SK-N-SH (cell line): ENCODE data around the gene ZC3H13.

Experiments
- CHD2 ChIP-seq: fragments of 150-350 bp; IDR thresholded peaks from 2 replicates; pipeline ENCODE4 v1.6.1; 2018; ENCODE audit warnings: low read length; ENCODE audit not compliant: partially characterized antibody
- EZH2phosphoT487 ChIP-seq: fragments of 200-600 bp; sonication (generic); IDR thresholded peaks from 2 replicates; pipeline ENCODE4 v1.6.1; 2017; ENCODE audit warnings: low read depth, mixed run types, mild to moderate bottlenecking, antibody characterized with exemption, moderate library complexity, borderline replicate concordance
- NRF1 ChIP-seq: IDR thresholded peaks from 2 replicates; pipeline ENCODE4 v1.6.1; 2012; ENCODE audit warnings: low read depth, mild to moderate bottlenecking, low read length
- POLR2AphosphoS5 ChIP-seq: IDR thresholded peaks from 2 replicates; pipeline ENCODE4 v1.6.1; 2012; ENCODE audit warnings: low read depth, low read length
- RAD21 ChIP-seq: IDR thresholded peaks from 2 replicates; pipeline ENCODE4 v1.6.1; 2012; ENCODE audit warnings: mild to moderate bottlenecking, low read length
- RCOR1 ChIP-seq: fragments of 150-350 bp; IDR thresholded peaks from 2 replicates; pipeline ENCODE4 v1.6.1; 2017; ENCODE audit warnings: antibody characterized with exemption, low read length
- REST ChIP-seq: IDR thresholded peaks from 2 replicates; pipeline ENCODE4 v1.6.1; 2012; ENCODE audit warnings: mild to moderate bottlenecking, low read depth, low read length, moderate library complexity
- TCF12 ChIP-seq: IDR thresholded peaks from 2 replicates; pipeline ENCODE4 v1.4.0; 2012
- YY1 ChIP-seq: IDR thresholded peaks from 2 replicates; pipeline ENCODE4 v1.4.0; 2012; ENCODE audit warnings: low read depth, mild to moderate bottlenecking
- TF ChIP-seq, protein P1 (sequence below): IDR thresholded peaks from 2 replicates; pipeline ENCODE4; 2012
- TF ChIP-seq, protein P2 (sequence below): fragments of 200-600 bp; sonication (generic); IDR thresholded peaks from 2 replicates; pipeline ENCODE4 v1.6.1; 2017; ENCODE audit warnings: antibody characterized with exemption, mild to moderate bottlenecking, moderate library complexity

GRCh38 chr13:46041419-46041839 is 11.1 kb downstream of the ZC3H13 start:
- TF ChIP-seq POLR2AphosphoS5 (no peak), CHD2 (no peak), EZH2phosphoT487 (no peak), RAD21 (no peak), NRF1 (no peak), RCOR1 (no peak), TCF12 (no peak), REST (no peak), YY1 (no peak)
- TF ChIP-seq, protein P1, sequence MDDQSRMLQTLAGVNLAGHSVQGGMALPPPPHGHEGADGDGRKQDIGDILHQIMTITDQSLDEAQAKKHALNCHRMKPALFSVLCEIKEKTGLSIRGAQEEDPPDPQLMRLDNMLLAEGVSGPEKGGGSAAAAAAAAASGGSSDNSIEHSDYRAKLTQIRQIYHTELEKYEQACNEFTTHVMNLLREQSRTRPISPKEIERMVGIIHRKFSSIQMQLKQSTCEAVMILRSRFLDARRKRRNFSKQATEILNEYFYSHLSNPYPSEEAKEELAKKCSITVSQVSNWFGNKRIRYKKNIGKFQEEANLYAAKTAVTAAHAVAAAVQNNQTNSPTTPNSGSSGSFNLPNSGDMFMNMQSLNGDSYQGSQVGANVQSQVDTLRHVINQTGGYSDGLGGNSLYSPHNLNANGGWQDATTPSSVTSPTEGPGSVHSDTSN, result no peak
- TF ChIP-seq, protein P2, sequence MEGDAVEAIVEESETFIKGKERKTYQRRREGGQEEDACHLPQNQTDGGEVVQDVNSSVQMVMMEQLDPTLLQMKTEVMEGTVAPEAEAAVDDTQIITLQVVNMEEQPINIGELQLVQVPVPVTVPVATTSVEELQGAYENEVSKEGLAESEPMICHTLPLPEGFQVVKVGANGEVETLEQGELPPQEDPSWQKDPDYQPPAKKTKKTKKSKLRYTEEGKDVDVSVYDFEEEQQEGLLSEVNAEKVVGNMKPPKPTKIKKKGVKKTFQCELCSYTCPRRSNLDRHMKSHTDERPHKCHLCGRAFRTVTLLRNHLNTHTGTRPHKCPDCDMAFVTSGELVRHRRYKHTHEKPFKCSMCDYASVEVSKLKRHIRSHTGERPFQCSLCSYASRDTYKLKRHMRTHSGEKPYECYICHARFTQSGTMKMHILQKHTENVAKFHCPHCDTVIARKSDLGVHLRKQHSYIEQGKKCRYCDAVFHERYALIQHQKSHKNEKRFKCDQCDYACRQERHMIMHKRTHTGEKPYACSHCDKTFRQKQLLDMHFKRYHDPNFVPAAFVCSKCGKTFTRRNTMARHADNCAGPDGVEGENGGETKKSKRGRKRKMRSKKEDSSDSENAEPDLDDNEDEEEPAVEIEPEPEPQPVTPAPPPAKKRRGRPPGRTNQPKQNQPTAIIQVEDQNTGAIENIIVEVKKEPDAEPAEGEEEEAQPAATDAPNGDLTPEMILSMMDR, result no peak
